ENCODE data around the gene ATP10A. TPM values are rescaled to one million over a fixed set of nuclear protein-coding genes. Genes with fewer than 3 reads are reported as not detected.

Gene ATP10A
- total RNA-seq, 1 experiment from 2014 or later: 0.02 TPM

DNA sequence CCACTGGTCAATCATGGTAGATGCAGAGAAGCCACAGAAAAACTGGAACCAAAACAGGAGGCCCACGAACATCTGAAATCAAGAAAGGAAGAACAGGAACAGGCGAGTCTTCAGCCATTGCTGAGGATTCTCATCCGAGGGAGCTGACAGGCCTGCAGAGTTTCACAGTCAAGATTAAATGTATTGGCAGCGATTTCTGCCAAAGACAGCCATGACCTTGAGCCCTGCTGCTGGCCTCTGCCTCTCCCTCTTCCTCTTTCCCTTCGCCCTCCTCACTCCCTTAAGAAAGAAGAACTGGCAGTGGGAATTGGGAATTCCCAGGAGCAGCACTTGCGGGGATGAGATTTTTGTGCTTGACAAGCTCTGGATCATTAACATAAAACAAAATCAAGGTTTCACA, 179.7 kb downstream of the ATP10A start:
- H3K79me2 ChIP-seq (ENCODE audit: insufficient read depth, low read length): no peaks in the 10 kb centered on the region
- H3K36me3 ChIP-seq (ENCODE audit: control insufficient read depth in 1 of 2, insufficient read depth in 2 of 2, low read length in 2 of 2): no peaks in the 10 kb centered on the region
- TF ChIP-seq EZH2phosphoT487 (IDR thresholded peaks at IDR 0.05; ENCODE audit: borderline replicate concordance): no peak
- TF ChIP-seq SIN3A (IDR thresholded peaks at IDR 0.05; ENCODE audit: low read depth): no peak
- TF ChIP-seq POLR2AphosphoS5 (IDR thresholded peaks at IDR 0.05; ENCODE audit: low read depth, low read length): no peak
- no peak for TF ChIP-seq EZH2 (IDR thresholded peaks at IDR 0.05)
- no peak for TF ChIP-seq CEBPB (IDR thresholded peaks at IDR 0.05; ENCODE audit: low read depth)
- TF ChIP-seq, protein P1, sequence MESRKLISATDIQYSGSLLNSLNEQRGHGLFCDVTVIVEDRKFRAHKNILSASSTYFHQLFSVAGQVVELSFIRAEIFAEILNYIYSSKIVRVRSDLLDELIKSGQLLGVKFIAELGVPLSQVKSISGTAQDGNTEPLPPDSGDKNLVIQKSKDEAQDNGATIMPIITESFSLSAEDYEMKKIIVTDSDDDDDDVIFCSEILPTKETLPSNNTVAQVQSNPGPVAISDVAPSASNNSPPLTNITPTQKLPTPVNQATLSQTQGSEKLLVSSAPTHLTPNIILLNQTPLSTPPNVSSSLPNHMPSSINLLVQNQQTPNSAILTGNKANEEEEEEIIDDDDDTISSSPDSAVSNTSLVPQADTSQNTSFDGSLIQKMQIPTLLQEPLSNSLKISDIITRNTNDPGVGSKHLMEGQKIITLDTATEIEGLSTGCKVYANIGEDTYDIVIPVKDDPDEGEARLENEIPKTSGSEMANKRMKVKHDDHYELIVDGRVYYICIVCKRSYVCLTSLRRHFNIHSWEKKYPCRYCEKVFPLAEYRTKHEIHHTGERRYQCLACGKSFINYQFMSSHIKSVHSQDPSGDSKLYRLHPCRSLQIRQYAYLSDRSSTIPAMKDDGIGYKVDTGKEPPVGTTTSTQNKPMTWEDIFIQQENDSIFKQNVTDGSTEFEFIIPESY (IDR thresholded peaks at IDR 0.05; ENCODE audit: extremely low read depth, insufficient replicate concordance, low read length): no peak
- TF ChIP-seq TCF7L2 (IDR thresholded peaks at IDR 0.05; ENCODE audit: borderline replicate concordance, extremely low read depth, insufficient read depth, insufficient read length): no peak
- TF ChIP-seq ZFX (IDR thresholded peaks at IDR 0.05): no peak
- TF ChIP-seq, protein P2, sequence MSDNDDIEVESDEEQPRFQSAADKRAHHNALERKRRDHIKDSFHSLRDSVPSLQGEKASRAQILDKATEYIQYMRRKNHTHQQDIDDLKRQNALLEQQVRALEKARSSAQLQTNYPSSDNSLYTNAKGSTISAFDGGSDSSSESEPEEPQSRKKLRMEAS (IDR thresholded peaks at IDR 0.05): no peak
- TF ChIP-seq SP1 (IDR thresholded peaks at IDR 0.05; ENCODE audit: low read depth): no peak
- TF ChIP-seq FOSL1 (IDR thresholded peaks at IDR 0.05; ENCODE audit: low read depth): no peak
- TF ChIP-seq ZNF274 (IDR thresholded peaks at IDR 0.05; ENCODE audit: low read depth, low read length): no peak
- TF ChIP-seq EGR1 (IDR thresholded peaks at IDR 0.05; ENCODE audit: low read depth): no peak
- no peak for TF ChIP-seq ELF1 (IDR thresholded peaks at IDR 0.05; ENCODE audit: borderline replicate concordance, low read depth)
- TF ChIP-seq CTCF (IDR thresholded peaks at IDR 0.05 in 2 of 3, conservative IDR thresholded peaks at IDR 0.05 in 1 of 3; ENCODE audit: borderline replicate concordance in 1 of 3, insufficient read depth in 1 of 3, low read depth in 2 of 3, low read length in 2 of 3): no peak
- no peak overlapping the region for H3K27ac ChIP-seq (ENCODE audit: low read depth, low read length)
- BruUV-seq (replicated peaks): no TSS peak
- H3K9me3 ChIP-seq (ENCODE audit: control insufficient read depth in 1 of 2, insufficient read depth in 1 of 2, low read depth in 1 of 2, low read length in 2 of 2): peaks cover 3 to 30% of the 10 kb centered on the region in 2 experiments; a peak in 2 of 4 replicates
- H4K20me1 ChIP-seq (ENCODE audit: insufficient read depth): no peaks in the 10 kb centered on the region
- no peak overlapping the region for H3K4me3 ChIP-seq (replicated peaks in 1 of 2; ENCODE audit: low read depth in 1 of 2, low read length in 2 of 2)
- ATAC-seq: no peak
- H3K27me3 ChIP-seq (ENCODE audit: insufficient read depth, low read length): no peaks in the 10 kb centered on the region
- ChIA-PET CTCF (no interaction called here), POLR2A (no interaction called here), RAD21 (ENCODE audit: low non-redundant PET in 1 of 2, low total read pairs in 2 of 2, uncharacterized antibody in 2 of 2, unreplicated experiment in 2 of 2) (no interaction called here)
- H3K4me2 ChIP-seq (ENCODE audit: low read length): no peak overlapping the region
- DNase-seq (ENCODE audit: low read depth, low spot score): no peak
- no peak overlapping the region for H2AFZ ChIP-seq (ENCODE audit: low read depth, low read length, poor library complexity, severe bottlenecking)
- no peaks in the 10 kb centered on the region for H3K4me1 ChIP-seq (ENCODE audit: control insufficient read depth in 1 of 2, insufficient read depth in 2 of 2, low read length in 2 of 2)
- intact Hi-C loops (cut with micrococcal nuclease): no loop called here
- no peak overlapping the region for H3K9ac ChIP-seq (ENCODE audit: low read length)
- H3K9me2 ChIP-seq (ENCODE audit: insufficient read depth): no peaks in the 10 kb centered on the region
